ENCODE results near the gene CRAMP1. TPM values are rescaled to one million over a fixed set of nuclear protein-coding genes. Genes with fewer than 3 reads are reported as not detected.
A peak's percentile ranks its signal among the peaks of the same experiment; 100 is the strongest.

The CRAMP1 gene
- total RNA-seq, 1 donor from 2014 or later, result 11.7 TPM

DNA sequence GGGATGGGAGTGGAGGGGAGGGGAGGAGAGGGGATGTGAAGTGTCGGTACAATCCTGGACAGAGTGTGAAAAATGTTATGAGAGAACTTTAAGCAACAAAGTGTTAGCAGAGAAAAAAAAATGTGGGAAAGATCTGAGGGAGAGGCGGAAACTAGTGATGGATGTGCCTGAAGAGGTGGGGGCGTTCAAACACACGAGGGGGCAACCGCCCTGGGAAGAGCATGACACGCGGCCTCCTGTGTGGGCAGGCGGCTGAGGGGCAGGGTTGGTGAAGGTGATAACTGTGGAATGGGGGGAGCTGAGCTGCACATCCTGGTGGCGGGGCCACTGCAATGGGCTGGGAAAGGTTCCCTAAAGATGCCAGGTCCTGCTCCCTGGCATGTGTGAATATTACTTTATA, 30.4 kb upstream of the CRAMP1 start:
- no peaks in the 10 kb centered on the region for H3K79me2 ChIP-seq (ENCODE audit: low read depth)
- H3K4me1 ChIP-seq, result no peaks in the 10 kb centered on the region
- no peak overlapping the region for H2AFZ ChIP-seq (replicated peaks)
- H3K9ac ChIP-seq, result no peak overlapping the region
- no peak overlapping the region for H3K4me2 ChIP-seq
- Mint-ChIP-seq H3K4me1 (peaks cover 3% of the 10 kb centered on the region), H3K27ac (no peak overlapping the region), H3K9me3 (no peaks in the 10 kb centered on the region), H3K27me3 (ENCODE audit: insufficient read depth, low read depth) (no peaks in the 10 kb centered on the region), H3K4me3 (no peak overlapping the region), H3K36me3 (peaks cover 31% of the 10 kb centered on the region)
- DNase-seq (ENCODE audit: low spot score), result no peak
- no peak for TF ChIP-seq EZH2phosphoT487 (IDR thresholded peaks at IDR 0.05)
- TF ChIP-seq EZH2 (IDR thresholded peaks at IDR 0.05), result no peak
- TF ChIP-seq CTCF (IDR thresholded peaks at IDR 0.05), result no peak
- H3F3A ChIP-seq (ENCODE audit: low read depth), result no peaks in the 10 kb centered on the region
- H3K4me3 ChIP-seq, result no peak overlapping the region
- H3K9me3 ChIP-seq (ENCODE audit: low read depth), result no peaks in the 10 kb centered on the region
- no peaks in the 10 kb centered on the region for H4K20me1 ChIP-seq (ENCODE audit: low read depth)
- no peaks in the 10 kb centered on the region for H3K27me3 ChIP-seq
- no peak overlapping the region for H3K27ac ChIP-seq
- H3K36me3 ChIP-seq, result no peaks in the 10 kb centered on the region

- no peaks in the 10 kb centered on the region for H3K27me3 ChIP-seq
- no peak overlapping the region for H2AFZ ChIP-seq (replicated peaks)
- H3K27ac ChIP-seq, result no peak overlapping the region
- H3F3A ChIP-seq (ENCODE audit: low read depth), result no peaks in the 10 kb centered on the region
- TF ChIP-seq EZH2 (IDR thresholded peaks at IDR 0.05), result no peak
- TF ChIP-seq CTCF (IDR thresholded peaks at IDR 0.05), result no peak
- no peak for TF ChIP-seq EZH2phosphoT487 (IDR thresholded peaks at IDR 0.05)
- no peak overlapping the region for H3K4me3 ChIP-seq
- no peaks in the 10 kb centered on the region for H3K9me3 ChIP-seq (ENCODE audit: low read depth)
- Mint-ChIP-seq H3K27ac (no peak overlapping the region), H3K9me3 (no peaks in the 10 kb centered on the region), H3K27me3 (ENCODE audit: insufficient read depth, low read depth) (no peaks in the 10 kb centered on the region), H3K4me1 (peaks cover 3% of the 10 kb centered on the region), H3K36me3 (peaks cover 34% of the 10 kb centered on the region), H3K4me3 (no peak overlapping the region)
- no peaks in the 10 kb centered on the region for H3K36me3 ChIP-seq
- H3K4me1 ChIP-seq, result no peaks in the 10 kb centered on the region
- no peaks in the 10 kb centered on the region for H3K79me2 ChIP-seq (ENCODE audit: low read depth)
- H3K9ac ChIP-seq, result no peak overlapping the region
- DNase-seq (ENCODE audit: low spot score), result no peak
- no peak overlapping the region for H3K4me2 ChIP-seq
- no peaks in the 10 kb centered on the region for H4K20me1 ChIP-seq (ENCODE audit: low read depth)
Observed at GRCh38 chr16:1583180-1583579, 29.0 kb upstream of the CRAMP1 start.

- no peak overlapping the region for H3K4me3 Mint-ChIP-seq
- TF ChIP-seq EZH2 (IDR thresholded peaks at IDR 0.05), result no peak
- no peak for TF ChIP-seq CTCF (IDR thresholded peaks at IDR 0.05)
- TF ChIP-seq EZH2phosphoT487 (IDR thresholded peaks at IDR 0.05), result no peak
- Histone ChIP-seq H3K79me2 (ENCODE audit: low read depth) (no peaks in the 10 kb centered on the region), H3K4me3 (no peak overlapping the region), H3K9ac (no peak overlapping the region), H3K27ac (no peak overlapping the region), H4K20me1 (ENCODE audit: low read depth) (no peaks in the 10 kb centered on the region), H3F3A (ENCODE audit: low read depth) (no peaks in the 10 kb centered on the region), H3K9me3 (ENCODE audit: low read depth) (no peaks in the 10 kb centered on the region), H3K4me1 (no peaks in the 10 kb centered on the region), H3K4me2 (no peak overlapping the region), H3K36me3 (no peaks in the 10 kb centered on the region), H3K27me3 (no peaks in the 10 kb centered on the region), H2AFZ (replicated peaks) (no peak overlapping the region)
- no peaks in the 10 kb centered on the region for H3K9me3 Mint-ChIP-seq
- H3K27ac Mint-ChIP-seq, result peak overlapping the region; percentile 1
- no peaks in the 10 kb centered on the region for H3K27me3 Mint-ChIP-seq (ENCODE audit: insufficient read depth, low read depth)
- DNase-seq (ENCODE audit: low spot score), result peak; percentile 20
- peaks cover 3% of the 10 kb centered on the region for H3K4me1 Mint-ChIP-seq
- peaks cover 27% of the 10 kb centered on the region for H3K36me3 Mint-ChIP-seq
Observed at GRCh38 chr16:1584926-1585484, 27.2 kb upstream of the CRAMP1 start.

Data from neural progenitor cell (in vitro differentiated cells).